Stimulated activated memory B cell treated with anti-CD40 and anti-IgM and Interleukin-4, amounts not matched to agents 10 μg/mL and 1 μg/mL and 100 μg/mL, for 72 hours (primary cell): Measurements from ENCODE around the gene FIGN.
A peak's percentile ranks its signal among the peaks of the same experiment; 100 is the strongest.

Experiments
- ATAC-seq: fragments of 150-1000 bp; cut with Tn5 transposase; 2 replicates; pipeline ENCODE4 v1.10.0; 2021
- H3K27ac Mint-ChIP-seq: one replicate; pipeline ENCODE4 v1.8.0; 2022; ENCODE audit warnings: mild to moderate bottlenecking, mixed read lengths
- H3K27me3 Mint-ChIP-seq: one replicate; pipeline ENCODE4 v1.8.0; 2022; ENCODE audit warnings: mixed read lengths
- H3K36me3 Mint-ChIP-seq: one replicate; pipeline ENCODE4 v1.8.0; 2022; ENCODE audit warnings: mixed read lengths
- H3K4me1 Mint-ChIP-seq: one replicate; pipeline ENCODE4 v1.8.0; 2022; ENCODE audit warnings: mixed read lengths
- H3K4me3 Mint-ChIP-seq: one replicate; pipeline ENCODE4 v1.8.0; 2022; ENCODE audit warnings: mild to moderate bottlenecking, moderate library complexity, mixed read lengths
- H3K9me3 Mint-ChIP-seq: one replicate; pipeline ENCODE4 v1.8.0; 2022; ENCODE audit warnings: mixed read lengths

FIGN gene

DNA sequence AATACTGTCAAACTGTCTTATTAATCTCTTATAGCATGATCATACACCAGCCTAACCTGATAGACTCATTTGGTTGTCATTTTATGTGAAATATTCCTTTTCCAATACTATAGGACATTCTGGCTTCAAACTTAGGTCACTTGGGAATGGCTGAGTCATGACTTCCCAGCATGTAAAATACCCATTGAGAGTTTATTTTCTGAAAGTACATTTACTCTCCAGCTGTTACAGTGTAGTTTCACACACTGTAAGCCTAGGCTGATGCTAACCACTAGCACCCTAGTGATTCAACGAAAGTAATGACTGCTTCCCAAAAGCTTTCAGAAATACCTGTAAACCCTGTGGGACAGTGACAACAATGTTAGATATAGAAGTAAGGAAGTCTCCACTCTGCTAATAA, 93.8 kb downstream of the FIGN start:
- Mint-ChIP-seq H3K36me3 (no peaks in the 10 kb centered on the region), H3K9me3 (no peaks in the 10 kb centered on the region), H3K27me3 (no peaks in the 10 kb centered on the region), H3K4me1 (no peaks in the 10 kb centered on the region), H3K27ac (no peak overlapping the region), H3K4me3 (no peak overlapping the region)
- ATAC-seq, result no peak

DNA sequence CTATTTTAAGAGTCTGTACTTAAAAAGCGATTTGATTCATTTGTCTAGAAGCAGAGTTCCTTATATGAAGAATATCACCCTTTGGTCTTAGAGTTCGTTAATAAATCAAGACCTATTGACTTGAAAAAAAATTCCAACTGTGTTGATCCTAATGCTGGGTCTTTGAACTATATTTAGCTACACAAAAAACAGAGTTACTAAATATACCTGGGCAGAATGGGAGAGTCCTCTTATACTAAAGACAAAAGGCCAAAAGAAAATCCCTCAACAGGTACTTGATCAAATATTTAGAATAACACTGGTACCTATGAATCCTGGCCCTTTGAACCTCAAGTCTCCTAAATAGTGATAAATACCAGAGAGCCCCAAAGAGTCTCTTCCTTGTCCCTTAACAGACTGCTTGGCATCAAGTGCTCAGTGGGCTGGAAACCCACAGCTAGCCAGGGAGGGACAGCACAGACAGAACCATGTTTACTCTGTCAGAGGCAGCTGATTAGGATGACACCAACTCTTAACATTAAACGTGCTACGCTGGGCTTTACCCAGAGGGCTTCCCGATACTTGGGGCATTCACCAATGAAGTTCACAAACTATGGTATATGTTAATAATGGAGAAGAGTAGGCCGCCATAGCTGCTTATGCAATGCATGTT, 95.1 kb downstream of the FIGN start:
- no peak for ATAC-seq
- Mint-ChIP-seq H3K4me1 (no peaks in the 10 kb centered on the region), H3K27me3 (no peaks in the 10 kb centered on the region), H3K36me3 (no peaks in the 10 kb centered on the region), H3K9me3 (no peaks in the 10 kb centered on the region), H3K27ac (no peak overlapping the region), H3K4me3 (no peak overlapping the region)

DNA sequence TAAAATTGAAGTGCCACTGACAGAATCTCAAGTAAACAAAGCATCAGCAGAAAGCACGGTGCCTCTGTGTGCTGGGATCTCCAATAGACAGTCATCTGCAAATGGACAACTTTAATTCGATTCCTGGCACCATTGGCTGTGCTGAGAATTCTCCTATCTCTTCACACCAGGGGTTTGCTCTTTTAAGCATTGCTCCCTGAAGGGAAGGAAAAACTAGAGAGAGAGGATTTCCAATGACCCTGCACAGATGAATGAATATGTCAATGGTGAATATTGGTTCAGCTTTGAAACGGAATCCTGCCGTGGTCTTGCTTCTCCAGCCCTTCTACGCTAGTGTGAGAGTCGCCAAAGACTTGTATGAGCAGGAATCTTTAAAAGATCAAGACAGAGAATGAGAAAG, 97.9 kb downstream of the FIGN start:
- no peaks in the 10 kb centered on the region for H3K4me1 Mint-ChIP-seq
- no peak overlapping the region for H3K27ac Mint-ChIP-seq
- no peak overlapping the region for H3K4me3 Mint-ChIP-seq
- no peaks in the 10 kb centered on the region for H3K36me3 Mint-ChIP-seq
- no peak for ATAC-seq
- H3K9me3 Mint-ChIP-seq, result no peaks in the 10 kb centered on the region
- H3K27me3 Mint-ChIP-seq, result no peaks in the 10 kb centered on the region

DNA sequence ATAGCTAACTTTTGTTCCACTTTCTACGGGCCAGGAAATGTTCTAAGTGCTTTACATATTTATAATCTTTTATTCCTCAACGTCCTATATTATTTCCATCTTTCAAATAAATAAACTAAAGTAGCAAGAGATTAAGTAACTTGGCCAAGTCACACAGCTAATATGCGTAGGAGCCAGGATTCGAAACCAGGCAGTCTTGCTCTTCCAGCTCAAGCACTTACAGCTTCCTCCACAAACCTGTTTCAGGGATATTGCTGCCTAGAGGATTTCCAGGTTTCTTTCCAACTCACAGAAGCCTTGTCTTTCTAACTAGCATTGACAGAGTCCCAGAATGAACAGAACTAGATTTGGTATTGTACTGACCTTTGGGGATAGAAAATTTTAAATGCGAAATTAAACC, 102.5 kb downstream of the FIGN start:
- H3K27ac Mint-ChIP-seq, result no peak overlapping the region
- H3K4me1 Mint-ChIP-seq, result no peaks in the 10 kb centered on the region
- H3K4me3 Mint-ChIP-seq, result no peak overlapping the region
- no peaks in the 10 kb centered on the region for H3K36me3 Mint-ChIP-seq
- ATAC-seq, result no peak
- no peaks in the 10 kb centered on the region for H3K27me3 Mint-ChIP-seq
- peaks cover 3% of the 10 kb centered on the region for H3K9me3 Mint-ChIP-seq

DNA sequence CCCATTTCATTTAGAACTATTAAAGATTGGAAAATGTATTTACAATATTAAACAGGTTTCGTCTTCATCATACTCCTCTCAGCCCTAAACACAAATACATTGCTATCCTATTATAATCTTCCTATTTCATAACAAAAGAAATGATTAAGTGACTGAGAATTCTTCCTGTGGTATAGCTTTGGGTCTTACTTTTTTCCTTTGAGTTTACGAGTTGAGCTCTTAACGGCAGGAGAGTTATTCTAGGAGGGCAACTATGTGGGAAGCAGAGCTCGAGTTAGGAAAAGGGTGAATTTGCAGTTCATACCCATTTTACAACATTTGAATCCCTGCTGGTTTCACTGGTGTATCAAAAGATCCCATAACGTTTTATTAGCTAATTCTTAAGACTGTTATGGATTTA, 105.0 kb downstream of the FIGN start:
- ATAC-seq, result no peak
- no peaks in the 10 kb centered on the region for H3K36me3 Mint-ChIP-seq
- H3K27me3 Mint-ChIP-seq, result no peaks in the 10 kb centered on the region
- H3K27ac Mint-ChIP-seq, result no peak overlapping the region
- no peaks in the 10 kb centered on the region for H3K4me1 Mint-ChIP-seq
- H3K4me3 Mint-ChIP-seq, result no peak overlapping the region
- peaks cover 3% of the 10 kb centered on the region for H3K9me3 Mint-ChIP-seq

DNA sequence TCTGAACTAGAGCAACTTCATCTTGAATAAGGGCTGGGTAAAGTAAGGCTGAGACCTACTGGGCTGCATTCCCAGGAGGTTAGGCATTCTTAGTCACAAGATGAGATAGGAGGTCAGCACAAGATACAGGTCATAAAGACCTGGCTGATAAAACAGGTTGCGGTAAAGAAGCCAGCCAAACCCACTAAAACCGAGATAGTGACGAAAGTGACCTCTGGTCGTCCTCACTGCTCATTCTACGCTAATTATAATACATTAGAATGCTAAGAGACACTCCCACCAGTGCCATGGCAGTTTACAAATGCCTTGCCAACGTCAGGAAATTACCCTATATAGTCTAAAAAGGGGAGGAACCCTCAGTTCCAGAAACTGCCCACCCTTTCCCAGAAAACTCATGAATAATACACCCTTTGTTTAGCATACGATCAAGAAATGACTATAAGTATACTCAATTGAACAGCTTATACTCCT, 109.1 kb downstream of the FIGN start:
- Mint-ChIP-seq H3K4me1 (no peaks in the 10 kb centered on the region), H3K27ac (no peak overlapping the region), H3K9me3 (peaks cover 3% of the 10 kb centered on the region), H3K4me3 (no peak overlapping the region), H3K27me3 (no peaks in the 10 kb centered on the region), H3K36me3 (no peaks in the 10 kb centered on the region)
- ATAC-seq, result no peak

DNA sequence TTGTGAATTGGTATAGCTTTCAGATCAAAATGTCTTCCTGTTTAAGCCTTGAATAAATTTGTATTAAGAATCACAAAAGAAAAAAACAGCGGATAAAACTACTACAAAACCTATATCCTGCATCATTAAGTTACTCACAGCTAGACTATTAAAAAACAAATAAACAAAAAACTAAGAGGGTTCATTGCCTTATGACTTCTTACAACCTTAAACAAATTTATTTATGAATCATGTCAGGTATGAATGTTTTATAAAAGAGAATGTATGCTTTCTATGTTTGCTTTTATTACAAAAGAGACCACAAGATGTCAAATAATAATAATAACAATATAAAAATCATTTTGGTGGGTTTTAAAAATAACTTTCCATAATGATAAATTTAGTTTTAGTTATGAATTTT, 109.6 kb downstream of the FIGN start:
- no peak overlapping the region for H3K4me3 Mint-ChIP-seq
- no peak for ATAC-seq
- H3K36me3 Mint-ChIP-seq, result no peaks in the 10 kb centered on the region
- no peaks in the 10 kb centered on the region for H3K9me3 Mint-ChIP-seq
- H3K27me3 Mint-ChIP-seq, result no peaks in the 10 kb centered on the region
- no peak overlapping the region for H3K27ac Mint-ChIP-seq
- no peaks in the 10 kb centered on the region for H3K4me1 Mint-ChIP-seq

DNA sequence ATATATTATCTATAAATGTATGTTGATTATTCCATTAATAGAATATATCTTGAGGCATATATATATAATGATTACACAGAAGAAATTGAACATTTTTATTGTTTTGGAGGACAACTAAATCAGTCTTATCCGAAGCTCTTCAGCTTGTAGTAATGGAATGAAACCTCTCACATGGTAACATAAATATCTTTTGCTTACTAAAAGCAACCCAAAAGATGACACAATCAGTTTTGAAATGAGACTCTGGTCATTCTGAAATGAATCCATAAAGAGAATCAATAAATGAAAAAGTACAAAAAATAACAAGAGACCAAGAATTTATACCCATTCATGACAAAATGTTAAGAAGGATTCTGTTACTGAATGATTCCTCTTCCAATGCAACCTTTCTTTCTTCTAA, 110.2 kb downstream of the FIGN start:
- no peak overlapping the region for H3K4me3 Mint-ChIP-seq
- no peaks in the 10 kb centered on the region for H3K27me3 Mint-ChIP-seq

DNA sequence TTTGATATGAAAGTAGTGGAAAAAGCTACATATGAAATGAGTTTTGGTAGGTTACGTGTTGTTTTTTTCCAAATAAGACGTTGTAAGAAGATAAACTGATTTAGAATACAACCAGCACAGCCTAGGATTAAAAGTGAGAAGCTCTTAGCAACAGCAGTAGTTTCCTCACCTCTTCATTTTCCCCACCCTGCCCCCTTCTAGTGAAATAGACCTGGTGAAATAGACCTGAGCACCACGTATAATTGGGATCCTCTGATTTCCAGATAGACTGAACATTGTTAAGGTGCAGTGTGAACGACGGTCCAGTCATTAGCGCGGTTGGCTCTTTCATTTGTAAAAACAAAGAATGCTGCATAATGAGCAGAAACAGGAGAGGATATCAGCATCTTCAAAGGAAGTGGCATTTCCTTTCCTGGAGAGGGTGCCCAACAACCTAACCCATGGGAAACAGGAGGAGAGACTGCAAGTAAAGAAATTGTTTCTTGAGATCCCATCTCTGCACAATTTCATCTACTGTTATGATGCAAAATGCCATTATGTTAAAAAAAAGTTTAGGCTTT, 114.3 kb downstream of the FIGN start:
- H3K36me3 Mint-ChIP-seq, result no peaks in the 10 kb centered on the region
- no peaks in the 10 kb centered on the region for H3K9me3 Mint-ChIP-seq
- H3K4me1 Mint-ChIP-seq, result no peaks in the 10 kb centered on the region
- ATAC-seq, result no peak
- no peaks in the 10 kb centered on the region for H3K27me3 Mint-ChIP-seq
- H3K27ac Mint-ChIP-seq, result no peak overlapping the region
- H3K4me3 Mint-ChIP-seq, result no peak overlapping the region

More for the DNA sequence above, 110.2 kb downstream of the FIGN start:
- Mint-ChIP-seq H3K4me1 (no peaks in the 10 kb centered on the region), H3K36me3 (no peaks in the 10 kb centered on the region), H3K9me3 (no peaks in the 10 kb centered on the region), H3K27ac (no peak overlapping the region)
- no peak for ATAC-seq

DNA sequence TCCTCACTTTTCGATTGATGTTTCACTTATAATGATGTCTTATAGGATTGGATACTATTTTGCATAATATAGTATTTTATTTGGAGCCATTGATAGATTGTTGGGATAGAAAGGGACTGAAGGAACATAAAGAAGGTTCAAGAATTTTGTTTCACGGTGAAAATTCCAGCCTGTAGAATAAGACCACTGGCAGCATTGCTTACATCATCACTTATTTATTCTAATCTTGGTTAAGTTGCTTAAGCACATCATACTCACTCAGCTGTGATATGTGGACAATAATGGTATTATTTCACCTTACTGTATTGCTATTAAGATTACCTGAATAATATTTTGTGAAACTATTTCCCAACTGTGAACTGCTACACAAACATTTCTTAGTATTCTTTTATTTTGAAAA, 118.3 kb downstream of the FIGN start:
- no peaks in the 10 kb centered on the region for H3K9me3 Mint-ChIP-seq
- no peaks in the 10 kb centered on the region for H3K36me3 Mint-ChIP-seq
- H3K27me3 Mint-ChIP-seq, result no peaks in the 10 kb centered on the region
- no peak for ATAC-seq
- H3K27ac Mint-ChIP-seq, result no peak overlapping the region
- H3K4me1 Mint-ChIP-seq, result no peaks in the 10 kb centered on the region
- H3K4me3 Mint-ChIP-seq, result no peak overlapping the region

DNA sequence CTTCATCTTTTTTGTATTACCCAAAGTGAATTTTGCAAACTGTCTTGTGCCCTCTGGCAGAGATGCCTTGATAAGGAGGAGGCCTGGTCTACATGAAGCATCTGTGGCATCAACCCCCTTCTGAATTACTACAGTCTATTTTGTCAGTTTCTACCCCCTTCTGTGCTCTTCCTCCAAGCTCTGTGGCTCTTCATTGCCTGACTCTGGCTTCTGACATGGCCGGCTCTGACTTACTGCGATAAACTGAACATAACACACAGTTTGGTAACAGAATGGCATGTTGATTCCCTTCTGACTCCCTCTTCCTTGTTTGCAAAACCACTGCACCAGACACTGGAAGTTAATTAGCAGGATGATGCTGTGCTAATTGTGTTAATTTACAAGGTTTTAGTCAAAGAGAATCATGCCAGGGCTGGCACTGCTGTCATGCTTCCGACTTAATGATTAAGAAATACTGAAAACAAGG, 122.5 kb downstream of the FIGN start:
- ATAC-seq, result no peak
- no peaks in the 10 kb centered on the region for H3K36me3 Mint-ChIP-seq
- no peaks in the 10 kb centered on the region for H3K27me3 Mint-ChIP-seq
- no peaks in the 10 kb centered on the region for H3K4me1 Mint-ChIP-seq
- H3K9me3 Mint-ChIP-seq, result no peaks in the 10 kb centered on the region
- no peak overlapping the region for H3K4me3 Mint-ChIP-seq
- no peak overlapping the region for H3K27ac Mint-ChIP-seq

DNA sequence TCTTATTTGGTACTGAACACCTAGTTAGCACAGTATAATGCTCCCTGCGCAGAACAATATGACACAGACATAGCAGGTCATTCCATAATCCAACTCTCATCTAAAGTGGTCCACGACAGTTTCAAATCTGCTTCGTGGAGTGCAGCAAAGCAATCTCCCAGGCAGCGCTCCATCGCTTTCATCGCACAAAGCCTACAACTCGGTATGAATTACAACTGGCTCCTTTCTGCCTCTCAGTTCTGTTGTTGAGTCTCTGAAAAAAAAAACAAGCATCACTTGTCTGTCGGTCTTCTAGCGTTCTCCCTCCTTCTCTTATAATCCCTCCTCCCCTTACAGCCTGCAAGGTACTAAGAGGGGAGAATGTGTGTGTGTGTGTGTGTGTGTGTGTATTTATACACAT, 123.5 kb downstream of the FIGN start:
- H3K4me3 Mint-ChIP-seq, result no peak overlapping the region
- no peaks in the 10 kb centered on the region for H3K27me3 Mint-ChIP-seq
- no peak overlapping the region for H3K27ac Mint-ChIP-seq
- ATAC-seq, result no peak
- H3K36me3 Mint-ChIP-seq, result no peaks in the 10 kb centered on the region
- H3K9me3 Mint-ChIP-seq, result no peaks in the 10 kb centered on the region
- no peaks in the 10 kb centered on the region for H3K4me1 Mint-ChIP-seq

DNA sequence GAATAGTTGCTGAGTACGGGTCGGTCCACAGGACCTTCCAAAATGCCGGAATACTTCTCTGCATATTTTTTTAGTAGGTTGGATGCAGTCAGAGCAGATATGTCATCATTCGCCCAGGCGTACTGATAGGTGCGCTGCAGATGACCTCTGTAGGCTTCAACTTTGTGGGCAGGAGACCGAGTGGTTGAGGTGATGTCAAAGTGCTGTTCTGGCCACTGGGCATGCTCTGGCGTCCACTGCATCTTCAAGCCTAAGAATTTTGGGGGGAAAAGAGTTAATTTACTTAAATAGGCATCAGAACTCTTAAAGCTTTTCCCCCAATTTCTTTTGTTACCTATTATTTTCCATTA, 124.3 kb downstream of the FIGN start:
- Mint-ChIP-seq H3K36me3 (no peaks in the 10 kb centered on the region), H3K4me1 (no peaks in the 10 kb centered on the region), H3K9me3 (no peaks in the 10 kb centered on the region), H3K27ac (no peak overlapping the region), H3K4me3 (no peak overlapping the region), H3K27me3 (no peaks in the 10 kb centered on the region)
- no peak for ATAC-seq

DNA sequence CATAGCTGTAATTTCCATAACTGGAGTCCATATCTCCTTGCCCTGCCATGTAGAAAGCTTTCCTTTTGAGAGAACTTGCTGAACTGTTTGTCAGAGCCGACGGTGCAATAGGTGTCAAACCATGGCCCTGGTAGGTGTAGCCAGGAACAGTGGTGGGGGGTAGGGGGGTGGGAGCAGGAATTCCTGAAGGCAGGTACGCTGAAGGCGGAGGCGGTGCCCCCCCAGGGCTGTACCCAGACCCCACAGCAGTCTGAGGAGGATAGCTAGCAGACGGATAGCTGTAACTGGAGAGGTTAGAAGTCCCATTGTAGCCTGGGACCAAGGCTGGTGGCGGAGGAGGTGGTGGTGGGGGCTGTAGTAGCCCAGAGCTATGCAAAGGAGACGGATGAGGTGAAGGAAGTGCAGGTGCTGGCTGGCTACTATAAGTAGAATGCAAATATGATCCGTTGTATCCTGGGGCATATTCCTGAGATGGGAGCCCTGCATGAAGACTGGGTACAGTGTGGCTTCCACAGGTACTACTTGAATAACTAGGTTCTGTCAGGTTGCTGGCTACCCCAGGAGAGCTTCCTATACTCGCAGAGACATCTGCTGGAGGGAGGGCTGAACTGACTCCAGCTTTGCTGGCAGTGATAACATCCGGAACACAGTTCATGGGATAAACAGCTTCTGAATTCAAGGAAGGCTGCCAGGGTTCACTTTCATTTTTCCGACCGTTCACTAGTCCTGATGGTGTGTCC, 124.8 kb downstream of the FIGN start:
- Mint-ChIP-seq H3K36me3 (no peaks in the 10 kb centered on the region), H3K4me1 (no peaks in the 10 kb centered on the region), H3K27ac (no peak overlapping the region), H3K9me3 (no peaks in the 10 kb centered on the region), H3K27me3 (no peaks in the 10 kb centered on the region), H3K4me3 (no peak overlapping the region)
- peak; percentile 28 for ATAC-seq

DNA sequence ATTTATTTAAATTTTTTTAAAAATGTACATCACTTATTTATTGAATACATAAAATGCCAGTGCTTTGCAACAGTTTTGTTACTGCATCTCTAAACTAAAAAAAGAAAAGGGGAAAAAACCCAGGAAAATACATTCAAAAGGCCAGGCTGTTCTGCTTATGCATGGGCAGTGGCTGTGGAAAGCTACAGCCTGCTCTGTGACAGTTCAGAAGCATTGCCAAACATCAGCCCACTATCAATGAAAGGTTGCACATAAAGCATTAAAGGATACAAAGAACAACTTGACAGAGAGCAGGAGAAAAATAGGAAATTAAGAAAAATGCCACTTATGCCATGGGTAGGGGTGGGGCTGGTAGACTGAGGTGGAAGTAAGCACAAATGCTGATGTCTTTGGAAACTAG, 128.2 kb downstream of the FIGN start:
- ATAC-seq, result no peak
- H3K9me3 Mint-ChIP-seq, result peaks cover 3% of the 10 kb centered on the region
- no peaks in the 10 kb centered on the region for H3K4me1 Mint-ChIP-seq
- H3K4me3 Mint-ChIP-seq, result no peak overlapping the region
- no peaks in the 10 kb centered on the region for H3K27me3 Mint-ChIP-seq
- H3K36me3 Mint-ChIP-seq, result no peaks in the 10 kb centered on the region
- no peak overlapping the region for H3K27ac Mint-ChIP-seq

DNA sequence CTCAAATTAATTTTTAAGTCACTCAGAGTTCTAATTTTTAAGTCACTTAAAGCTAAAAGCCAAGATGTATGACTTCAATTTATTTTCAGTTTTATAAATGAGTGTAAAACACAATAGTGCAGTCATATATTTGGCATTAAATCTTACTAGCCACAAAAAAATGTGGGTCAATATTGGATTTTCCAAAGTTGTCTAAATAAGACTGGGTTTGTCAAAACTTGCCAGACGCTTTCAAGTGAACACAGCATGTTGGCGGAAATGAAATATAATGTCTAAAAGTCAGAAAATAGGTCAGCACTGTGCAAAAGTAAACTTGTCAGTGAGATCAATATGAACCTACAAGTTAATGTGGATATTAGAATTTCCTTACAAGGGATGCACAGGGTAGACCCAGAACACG, 128.9 kb downstream of the FIGN start:
- no peak for ATAC-seq
- no peak overlapping the region for H3K4me3 Mint-ChIP-seq
- no peak overlapping the region for H3K27ac Mint-ChIP-seq
- peaks cover 3% of the 10 kb centered on the region for H3K9me3 Mint-ChIP-seq
- H3K4me1 Mint-ChIP-seq, result no peaks in the 10 kb centered on the region
- H3K36me3 Mint-ChIP-seq, result no peaks in the 10 kb centered on the region
- H3K27me3 Mint-ChIP-seq, result no peaks in the 10 kb centered on the region
